ENCODE measurements around the gene COPG2. TPM values are rescaled to one million over a fixed set of nuclear protein-coding genes. Genes with fewer than 3 reads are reported as not detected.
"Not testable (repeated sequence)": the region's sequence is repeated elsewhere in the genome, so short reads cannot be mapped to it uniquely, and the experiment has no call there.

COPG2 gene
- total RNA-seq, 1 donor from 2014 or later: 19.3 TPM

- Mint-ChIP-seq H3K4me3 (no peak overlapping the region), H3K9me3 (peaks cover 4% of the 10 kb centered on the region), H3K36me3 (ENCODE audit: low read depth) (no peaks in the 10 kb centered on the region), H3K4me1 (ENCODE audit: low read depth) (no peaks in the 10 kb centered on the region), H3K27ac (no peak overlapping the region), H3K27me3 (ENCODE audit: insufficient read depth) (no peaks in the 10 kb centered on the region)
- intact Hi-C loops (cut with micrococcal nuclease): no loop called here
- DNase-seq (ENCODE audit: low spot score): no peak
Observed at GRCh38 chr7:130593033-130593432, 75.5 kb downstream of the COPG2 start.

DNA sequence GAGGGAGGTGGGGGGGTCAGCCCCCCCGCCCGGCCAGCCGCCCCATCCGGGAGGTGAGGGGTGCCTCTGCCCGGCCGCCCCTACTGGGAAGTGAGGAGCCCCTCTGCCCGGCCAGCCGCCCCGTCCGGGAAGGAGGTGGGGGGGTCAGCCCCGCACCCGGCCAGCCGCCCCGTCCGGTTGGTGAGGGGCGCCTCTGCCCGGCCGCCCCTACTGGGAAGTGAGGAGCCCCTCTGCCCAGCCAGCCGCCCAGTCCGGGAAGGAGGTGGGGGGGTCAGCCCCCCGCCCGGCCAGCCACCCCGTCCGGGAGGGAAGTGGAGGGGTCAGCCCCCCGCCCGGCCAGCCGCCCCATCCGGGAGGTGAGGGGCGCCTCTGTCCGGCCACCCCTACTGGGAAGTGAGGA is 77.1 kb downstream of the COPG2 start:
- H3K9me3 Mint-ChIP-seq; H3K36me3 Mint-ChIP-seq (ENCODE audit: low read depth); H3K27ac Mint-ChIP-seq; H3K27me3 Mint-ChIP-seq (ENCODE audit: insufficient read depth); H3K4me1 Mint-ChIP-seq (ENCODE audit: low read depth); H3K4me3 Mint-ChIP-seq; intact Hi-C loops (cut with micrococcal nuclease); DNase-seq (ENCODE audit: low spot score): not testable (repeated sequence)

DNA sequence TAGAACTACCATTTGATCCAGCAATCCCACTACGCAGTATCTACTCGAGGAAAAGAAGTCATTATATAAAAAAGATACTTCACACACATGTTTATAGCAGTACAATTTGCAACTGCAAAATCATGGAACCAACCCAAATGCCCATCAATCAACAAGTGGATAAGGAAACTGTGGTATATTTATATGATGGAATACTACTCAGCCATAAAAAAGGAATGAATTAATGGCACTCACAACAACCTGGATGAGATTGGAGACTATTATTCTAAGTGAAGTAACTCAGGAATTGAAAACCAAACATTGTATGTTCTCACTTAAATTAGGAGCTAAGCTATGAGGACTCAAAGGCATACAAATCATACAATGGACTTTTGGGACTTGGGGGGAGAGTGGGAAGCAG is 82.6 kb downstream of the COPG2 start:
- H3K9me3 Mint-ChIP-seq: peaks cover 20% of the 10 kb centered on the region
- H3K36me3 Mint-ChIP-seq (ENCODE audit: low read depth); H3K27ac Mint-ChIP-seq; H3K4me1 Mint-ChIP-seq (ENCODE audit: low read depth); H3K27me3 Mint-ChIP-seq (ENCODE audit: insufficient read depth); DNase-seq (ENCODE audit: low spot score); intact Hi-C loops (cut with micrococcal nuclease); H3K4me3 Mint-ChIP-seq: not testable (repeated sequence)

- H3K27me3 Mint-ChIP-seq (ENCODE audit: insufficient read depth); H3K4me1 Mint-ChIP-seq (ENCODE audit: low read depth); DNase-seq (ENCODE audit: low spot score); H3K4me3 Mint-ChIP-seq; intact Hi-C loops (cut with micrococcal nuclease); H3K36me3 Mint-ChIP-seq (ENCODE audit: low read depth); H3K27ac Mint-ChIP-seq: not testable (repeated sequence)
- peaks cover 15% of the 10 kb centered on the region for H3K9me3 Mint-ChIP-seq
Observed at GRCh38 chr7:130575110-130575509, 93.4 kb downstream of the COPG2 start.

DNA sequence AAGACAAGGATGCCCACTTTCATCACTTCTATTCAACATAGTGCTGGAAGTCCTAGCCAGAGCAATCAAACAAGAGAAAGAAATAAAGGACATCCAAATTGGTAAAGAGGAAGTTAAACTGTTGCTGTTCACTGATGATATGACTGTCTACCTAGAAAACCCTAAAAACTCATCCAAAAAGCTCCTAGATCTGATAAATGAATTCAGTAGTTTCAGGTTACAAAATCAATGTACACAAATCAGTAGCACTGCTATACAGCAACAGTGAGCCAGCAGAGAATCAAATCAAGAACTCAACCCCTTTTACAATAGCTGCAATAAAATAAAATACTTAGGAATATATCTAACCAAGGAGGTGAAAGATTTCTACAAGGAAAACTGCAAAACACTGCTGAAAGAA is 98.4 kb downstream of the COPG2 start:
- H3K27ac Mint-ChIP-seq; DNase-seq (ENCODE audit: low spot score); intact Hi-C loops (cut with micrococcal nuclease); H3K27me3 Mint-ChIP-seq (ENCODE audit: insufficient read depth); H3K4me1 Mint-ChIP-seq (ENCODE audit: low read depth); H3K4me3 Mint-ChIP-seq; H3K36me3 Mint-ChIP-seq (ENCODE audit: low read depth): not testable (repeated sequence)
- H3K9me3 Mint-ChIP-seq: peaks cover 26% of the 10 kb centered on the region

GRCh38 chr7:130566898-130567280 is 101.7 kb downstream of the COPG2 start:
- no peaks in the 10 kb centered on the region for H3K27me3 Mint-ChIP-seq (ENCODE audit: insufficient read depth)
- H3K4me1 Mint-ChIP-seq (ENCODE audit: low read depth): no peaks in the 10 kb centered on the region
- no peak overlapping the region for H3K4me3 Mint-ChIP-seq
- intact Hi-C loops (cut with micrococcal nuclease): no loop called here
- peaks cover 28% of the 10 kb centered on the region for H3K9me3 Mint-ChIP-seq
- DNase-seq (ENCODE audit: low spot score): no peak
- no peak overlapping the region for H3K27ac Mint-ChIP-seq
- H3K36me3 Mint-ChIP-seq (ENCODE audit: low read depth): peaks cover 3% of the 10 kb centered on the region

- Mint-ChIP-seq H3K9me3 (peaks cover 28% of the 10 kb centered on the region), H3K36me3 (ENCODE audit: low read depth) (peaks cover 3% of the 10 kb centered on the region), H3K4me1 (ENCODE audit: low read depth) (no peaks in the 10 kb centered on the region), H3K27ac (no peak overlapping the region), H3K27me3 (ENCODE audit: insufficient read depth) (no peaks in the 10 kb centered on the region), H3K4me3 (no peak overlapping the region)
- intact Hi-C loops (cut with micrococcal nuclease): no loop called here
- DNase-seq (ENCODE audit: low spot score): no peak
Observed at GRCh38 chr7:130566168-130566897, 102.2 kb downstream of the COPG2 start.

GRCh38 chr7:130560972-130561371 is 107.6 kb downstream of the COPG2 start:
- no peak overlapping the region for H3K4me3 Mint-ChIP-seq
- intact Hi-C loops (cut with micrococcal nuclease): loop anchor here (1.0 to 5.0 kb wide), 3 partner anchors 74 to 489 kb away; no protein-coding TSS in a partner anchor
- H3K27ac Mint-ChIP-seq: no peak overlapping the region
- no peaks in the 10 kb centered on the region for H3K4me1 Mint-ChIP-seq (ENCODE audit: low read depth)
- H3K36me3 Mint-ChIP-seq (ENCODE audit: low read depth): no peaks in the 10 kb centered on the region
- H3K9me3 Mint-ChIP-seq: peaks cover 7% of the 10 kb centered on the region
- H3K27me3 Mint-ChIP-seq (ENCODE audit: insufficient read depth): no peaks in the 10 kb centered on the region
- DNase-seq (ENCODE audit: low spot score): no peak

GRCh38 chr7:130559184-130559583 is 109.4 kb downstream of the COPG2 start:
- intact Hi-C loops (cut with micrococcal nuclease): no loop called here
- H3K9me3 Mint-ChIP-seq: no peaks in the 10 kb centered on the region
- no peaks in the 10 kb centered on the region for H3K36me3 Mint-ChIP-seq (ENCODE audit: low read depth)
- H3K4me3 Mint-ChIP-seq: no peak overlapping the region
- no peaks in the 10 kb centered on the region for H3K27me3 Mint-ChIP-seq (ENCODE audit: insufficient read depth)
- H3K4me1 Mint-ChIP-seq (ENCODE audit: low read depth): no peaks in the 10 kb centered on the region
- no peak for DNase-seq (ENCODE audit: low spot score)
- H3K27ac Mint-ChIP-seq: no peak overlapping the region

DNA sequence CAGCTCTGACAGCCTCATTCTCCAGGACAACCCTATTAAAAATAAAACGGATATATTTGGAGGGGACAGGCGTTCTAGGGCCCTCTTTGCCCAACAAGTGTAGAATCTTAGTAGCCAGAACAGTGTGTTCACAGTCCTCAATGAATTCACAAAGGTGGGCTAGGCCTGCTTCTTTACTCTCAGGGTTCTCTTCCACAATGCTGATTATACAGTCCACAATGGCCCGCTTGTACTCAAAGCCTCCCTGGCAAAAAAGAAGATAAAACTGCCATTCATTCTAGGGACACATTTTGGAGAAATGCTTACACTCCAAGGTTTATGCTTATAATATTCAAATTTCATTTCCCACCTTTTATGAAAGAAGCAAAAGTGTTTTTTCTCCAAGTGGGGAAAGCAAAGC is 114.1 kb downstream of the COPG2 start:
- Mint-ChIP-seq H3K27ac (no peak overlapping the region), H3K4me3 (no peak overlapping the region), H3K9me3 (no peaks in the 10 kb centered on the region), H3K4me1 (ENCODE audit: low read depth) (no peaks in the 10 kb centered on the region), H3K27me3 (ENCODE audit: insufficient read depth) (no peaks in the 10 kb centered on the region), H3K36me3 (ENCODE audit: low read depth) (no peaks in the 10 kb centered on the region)
- no peak for DNase-seq (ENCODE audit: low spot score)
- intact Hi-C loops (cut with micrococcal nuclease): no loop called here

DNA sequence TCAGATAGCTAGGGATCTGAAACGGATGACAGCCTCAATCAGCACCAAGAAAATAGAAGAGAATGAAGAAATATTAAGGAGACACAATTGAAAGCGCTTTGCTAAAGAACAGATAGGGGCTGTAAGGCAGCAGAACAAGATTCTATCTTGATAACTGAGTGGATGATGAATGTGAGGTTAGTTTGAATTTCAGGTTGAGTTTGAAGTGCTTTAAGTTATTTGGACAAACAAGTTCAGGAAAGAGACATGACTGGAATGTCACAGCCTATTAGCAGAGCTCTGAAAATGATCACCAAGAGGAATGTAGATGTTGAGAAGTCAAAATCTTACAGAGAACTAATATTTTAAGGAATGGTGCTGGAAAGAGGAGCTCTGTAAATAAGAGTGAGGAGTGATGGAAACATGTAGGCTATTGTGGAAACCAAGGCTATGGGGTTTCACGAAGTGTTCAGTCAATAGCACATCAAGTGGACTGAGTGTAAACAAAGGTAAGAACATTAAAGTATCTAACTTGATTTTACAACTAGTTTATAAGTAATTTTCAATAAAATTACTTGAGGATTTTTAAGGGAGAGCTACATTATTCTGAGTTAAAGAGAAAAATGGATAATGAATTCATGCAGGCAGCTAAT is 115.0 kb downstream of the COPG2 start:
- Mint-ChIP-seq H3K4me3 (no peak overlapping the region), H3K9me3 (no peaks in the 10 kb centered on the region), H3K27ac (no peak overlapping the region), H3K36me3 (ENCODE audit: low read depth) (peaks cover 3% of the 10 kb centered on the region), H3K4me1 (ENCODE audit: low read depth) (no peaks in the 10 kb centered on the region), H3K27me3 (ENCODE audit: insufficient read depth) (no peaks in the 10 kb centered on the region)
- intact Hi-C loops (cut with micrococcal nuclease): no loop called here
- no peak for DNase-seq (ENCODE audit: low spot score)

GRCh38 chr7:130544356-130544755 is 124.2 kb downstream of the COPG2 start:
- Mint-ChIP-seq H3K9me3 (no peaks in the 10 kb centered on the region), H3K36me3 (ENCODE audit: low read depth) (peaks cover 11% of the 10 kb centered on the region), H3K4me1 (ENCODE audit: low read depth) (peaks cover 7% of the 10 kb centered on the region), H3K27me3 (ENCODE audit: insufficient read depth) (no peaks in the 10 kb centered on the region), H3K4me3 (no peak overlapping the region), H3K27ac (no peak overlapping the region)
- no peak for DNase-seq (ENCODE audit: low spot score)
- intact Hi-C loops (cut with micrococcal nuclease): no loop called here

GRCh38 chr7:130543487-130544010 is 125.0 kb downstream of the COPG2 start:
- H3K27me3 Mint-ChIP-seq (ENCODE audit: insufficient read depth): no peaks in the 10 kb centered on the region
- no peaks in the 10 kb centered on the region for H3K9me3 Mint-ChIP-seq
- no peak overlapping the region for H3K27ac Mint-ChIP-seq
- no peak for DNase-seq (ENCODE audit: low spot score)
- H3K36me3 Mint-ChIP-seq (ENCODE audit: low read depth): peaks cover 8% of the 10 kb centered on the region
- intact Hi-C loops (cut with micrococcal nuclease): no loop called here
- H3K4me3 Mint-ChIP-seq: no peak overlapping the region
- peaks cover 7% of the 10 kb centered on the region for H3K4me1 Mint-ChIP-seq (ENCODE audit: low read depth)
